Panc1 (cell line): ENCODE measurements around the gene CELF1. TPM values are rescaled to one million over a fixed set of nuclear protein-coding genes. Genes with fewer than 3 reads are reported as not detected.

Experiments
- ATAC-seq: fragments of 200-7000 bp; cut with Tn5 transposase; 2 replicates; pipeline ENCODE4 v1.9.1; 2020; ENCODE audit warnings: mild to moderate bottlenecking, moderate library complexity
- BruUV-seq: library from RNA; stranded (reverse); fragments of 400-500 nt; replicated peaks from 2 replicates; lab custom pipeline; 2021; lab: Mats Ljungman, UMichigan
- CTCF ChIA-PET: fragments of 300-600 bp; sonication (Branson Sonifier 250); formaldehyde crosslinking; loops from one replicate; lab custom pipeline; 2022; ENCODE audit warnings: antibody characterized with exemption; lab: Charles Lee
- POLR2A ChIA-PET: fragments of 300-600 bp; sonication (Branson Sonifier 250); formaldehyde crosslinking; loops from one replicate; lab custom pipeline; 2022; ENCODE audit warnings: antibody characterized with exemption; lab: Charles Lee
- DNase-seq: peaks from one replicate; pipeline ENCODE4 v3.0.0-alpha.2; 2010; ENCODE audit warnings: low read depth, low spot score
- H3K27ac ChIP-seq: 2 replicates; pipeline ENCODE4 v1.5.1; 2011; ENCODE audit warnings: mild to moderate bottlenecking, low read length, inconsistent platforms
- H3K27me3 ChIP-seq: fragments of 200-500 bp; sonication (Bioruptor generic); 2 replicates; pipeline ENCODE4 v1.6.0; 2014; ENCODE audit warnings: low read length, inconsistent platforms; ENCODE audit not compliant: control insufficient read depth, insufficient read depth
- H3K36me3 ChIP-seq: fragments of 200-500 bp; sonication (Bioruptor generic); 2 replicates; pipeline ENCODE4 v1.5.1; 2014; ENCODE audit warnings: inconsistent platforms, mild to moderate bottlenecking, low read length, moderate library complexity; ENCODE audit not compliant: control insufficient read depth, insufficient read depth
- H3K4me1 ChIP-seq: 2 replicates; pipeline ENCODE4 v1.5.1; 2011; ENCODE audit warnings: inconsistent platforms, mild to moderate bottlenecking, low read length, moderate library complexity; ENCODE audit not compliant: control insufficient read depth, insufficient read depth
- H3K4me3 ChIP-seq, 2 experiments: 2 replicates each; pipeline ENCODE4 v1.5.1; 2011 to 2012; ENCODE audit warnings: low read depth in 2 of 2, low read length in 2 of 2, mild to moderate bottlenecking in 2 of 2, inconsistent platforms in 1 of 2, moderate library complexity in 1 of 2
- H3K9me3 ChIP-seq: fragments of 200-500 bp; sonication (Bioruptor generic); 2 replicates; pipeline ENCODE4 v1.5.1; 2014; ENCODE audit warnings: low read depth, mild to moderate bottlenecking, inconsistent platforms, low read length, moderate library complexity; ENCODE audit not compliant: control insufficient read depth, insufficient read depth
- CTCF ChIP-seq: fragments of 450-650 bp; IDR thresholded peaks from 2 replicates; pipeline ENCODE4 v1.5.1; 2017; ENCODE audit warnings: mild to moderate bottlenecking
- POLR2AphosphoS5 ChIP-seq: IDR thresholded peaks from 2 replicates; pipeline ENCODE4 v1.6.1; 2012; ENCODE audit warnings: mild to moderate bottlenecking, low read depth, low read length, moderate library complexity
- REST ChIP-seq, 2 experiments: IDR thresholded peaks; 2 replicates each; pipeline ENCODE4 v1.6.1; 2011 to 2012; ENCODE audit warnings: low read depth in 2 of 2, control low read depth in 1 of 2, low read length in 1 of 2, mild to moderate bottlenecking in 1 of 2, moderate library complexity in 1 of 2; ENCODE audit not compliant: insufficient read depth in 1 of 2
- SIN3A ChIP-seq: IDR thresholded peaks from 2 replicates; pipeline ENCODE4 v1.6.1; 2012; ENCODE audit warnings: low read depth, mild to moderate bottlenecking, low read length, moderate library complexity, borderline replicate concordance; ENCODE audit not compliant: insufficient read depth
- TCF7L2 ChIP-seq: IDR thresholded peaks from 2 replicates; pipeline ENCODE4 v1.6.1; 2011; ENCODE audit warnings: mild to moderate bottlenecking, low read depth, low read length, inconsistent platforms
- in situ Hi-C: cut with HindIII; loops from 2 replicates; pipeline ENCODE4 v1.10.0; 2016; ENCODE audit warnings: low sequenced_read_pairs, low pct_unique_long_range_greater_than_20kb
- intact Hi-C: fragments of 100-400 bp; cut with micrococcal nuclease; formaldehyde crosslinking; loops from one replicate; pipeline ENCODE4 v1.10.0; 2022; ENCODE audit not compliant: unreplicated experiment
- total RNA-seq: library from RNA; stranded (reverse); gene quantifications from one replicate; pipeline ENCODE4 v1.2.1, GENCODE V29; 2021; ENCODE audit not compliant: unreplicated experiment

CELF1 gene
- total RNA-seq, 1 experiment from 2014 or later: 160 TPM

- DNase-seq: no peak
- ChIA-PET CTCF (interaction anchor here (0.7 kb wide), 1 partner anchor 33 kb away, joined by 13 read pairs; no protein-coding TSS in a partner anchor), POLR2A (interaction anchor here (0.5 kb wide), 1 partner anchor 15 kb away, joined by 4 read pairs; no protein-coding TSS in a partner anchor)
- Histone ChIP-seq H3K36me3 (no peaks in the 10 kb centered on the region), H3K4me1 (no peaks in the 10 kb centered on the region), H3K27me3 (no peaks in the 10 kb centered on the region), H3K4me3 (no peak overlapping the region), H3K27ac (no peak overlapping the region), H3K9me3 (no peaks in the 10 kb centered on the region)
- no TSS peak for BruUV-seq
- no peak for ATAC-seq
- TF ChIP-seq REST (IDR thresholded peaks at IDR 0.05; ENCODE audit: insufficient read depth in 1 of 2, low read depth in 2 of 2, low read length in 1 of 2): no peak
- TF ChIP-seq SIN3A: no peak
- TF ChIP-seq CTCF: no peak
- no peak for TF ChIP-seq POLR2AphosphoS5
- TF ChIP-seq TCF7L2: no peak
- in situ Hi-C loops: no loop called here
- intact Hi-C loops: no loop called here
Observed at GRCh38 chr11:47443817-47444216, 109.1 kb downstream of the CELF1 start.

GRCh38 chr11:47443028-47443700, 109.8 kb downstream of the CELF1 start:
- TF ChIP-seq SIN3A (no peak), CTCF (no peak), REST (IDR thresholded peaks at IDR 0.05; ENCODE audit: insufficient read depth in 1 of 2, low read depth in 2 of 2, low read length in 1 of 2) (no peak), POLR2AphosphoS5 (no peak), TCF7L2 (no peak)
- no peak overlapping the region for H3K4me3 ChIP-seq
- no TSS peak for BruUV-seq
- no peaks in the 10 kb centered on the region for H3K36me3 ChIP-seq
- intact Hi-C loops (no loop called here), in situ Hi-C loops (no loop called here)
- H3K27ac ChIP-seq: no peak overlapping the region
- DNase-seq (no peak), ATAC-seq (no peak)
- CTCF ChIA-PET: no interaction called here
- POLR2A ChIA-PET: no interaction called here
- no peaks in the 10 kb centered on the region for H3K4me1 ChIP-seq
- no peaks in the 10 kb centered on the region for H3K27me3 ChIP-seq
- no peaks in the 10 kb centered on the region for H3K9me3 ChIP-seq
